BLaER1 (cell line): Measurements from ENCODE around the gene KRTAP9-4.
"Not testable (repeated sequence)": the region's sequence is repeated elsewhere in the genome, so short reads cannot be mapped to it uniquely, and the experiment has no call there.

Source experiments
- H3K27ac ChIP-seq: shearing (Covaris generic); formaldehyde crosslinking; 2 replicates; pipeline ENCODE4 v1.8.1; 2022
- H3K27me3 ChIP-seq: shearing (Covaris generic); formaldehyde crosslinking; 2 replicates; pipeline ENCODE4 v1.8.1; 2022
- H3K36me3 ChIP-seq: shearing (Covaris generic); formaldehyde crosslinking; 2 replicates; pipeline ENCODE4 v1.8.1; 2022
- H3K4me1 ChIP-seq: shearing (Covaris generic); formaldehyde crosslinking; 2 replicates; pipeline ENCODE4 v1.8.1; 2022
- H3K4me2 ChIP-seq: shearing (Covaris generic); formaldehyde crosslinking; 2 replicates; pipeline ENCODE4 v1.8.1; 2022
- H3K4me3 ChIP-seq: shearing (Covaris generic); formaldehyde crosslinking; 2 replicates; pipeline ENCODE4 v1.8.1; 2022
- H3K9ac ChIP-seq: shearing (Covaris generic); formaldehyde crosslinking; 2 replicates; pipeline ENCODE4 v1.8.1; 2022
- H3K9me3 ChIP-seq: shearing (Covaris generic); formaldehyde crosslinking; 2 replicates; pipeline ENCODE4 v1.8.1; 2022
- H4K20me1 ChIP-seq: shearing (Covaris generic); formaldehyde crosslinking; 2 replicates; pipeline ENCODE4 v1.8.1; 2022
- Cebpa-rat ChIP-seq: shearing (Covaris generic); IDR thresholded peaks from 2 replicates; pipeline ENCODE4 v1.8.1; 2022

Gene KRTAP9-4

DNA sequence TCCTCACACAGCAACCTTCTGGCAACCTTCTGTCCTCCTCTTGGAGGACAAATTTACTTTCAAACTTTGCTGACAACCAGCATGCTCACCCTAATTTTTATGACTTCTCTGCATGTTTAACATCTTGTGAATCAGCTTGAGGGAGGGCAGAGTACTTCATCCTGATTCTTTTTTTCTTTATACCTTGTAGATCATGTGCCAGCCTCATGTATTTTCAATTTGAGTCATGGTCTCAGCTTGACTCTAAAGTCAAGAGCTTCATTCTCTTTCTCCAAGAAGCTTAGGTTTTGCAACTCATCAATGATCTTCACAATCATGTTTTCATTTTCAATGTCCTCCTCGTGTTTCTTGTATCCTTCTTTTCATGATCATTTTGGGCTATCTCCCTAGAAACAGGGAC, 22.4 kb downstream of the KRTAP9-4 start:
- Histone ChIP-seq H3K4me2 (no peak overlapping the region), H3K4me3 (no peak overlapping the region), H3K9ac (no peak overlapping the region), H3K36me3 (no peaks in the 10 kb centered on the region), H3K27ac (no peak overlapping the region), H3K27me3 (no peaks in the 10 kb centered on the region), H3K9me3 (no peaks in the 10 kb centered on the region), H3K4me1 (no peaks in the 10 kb centered on the region), H4K20me1 (no peaks in the 10 kb centered on the region)
- TF ChIP-seq Cebpa-rat = no peak

DNA sequence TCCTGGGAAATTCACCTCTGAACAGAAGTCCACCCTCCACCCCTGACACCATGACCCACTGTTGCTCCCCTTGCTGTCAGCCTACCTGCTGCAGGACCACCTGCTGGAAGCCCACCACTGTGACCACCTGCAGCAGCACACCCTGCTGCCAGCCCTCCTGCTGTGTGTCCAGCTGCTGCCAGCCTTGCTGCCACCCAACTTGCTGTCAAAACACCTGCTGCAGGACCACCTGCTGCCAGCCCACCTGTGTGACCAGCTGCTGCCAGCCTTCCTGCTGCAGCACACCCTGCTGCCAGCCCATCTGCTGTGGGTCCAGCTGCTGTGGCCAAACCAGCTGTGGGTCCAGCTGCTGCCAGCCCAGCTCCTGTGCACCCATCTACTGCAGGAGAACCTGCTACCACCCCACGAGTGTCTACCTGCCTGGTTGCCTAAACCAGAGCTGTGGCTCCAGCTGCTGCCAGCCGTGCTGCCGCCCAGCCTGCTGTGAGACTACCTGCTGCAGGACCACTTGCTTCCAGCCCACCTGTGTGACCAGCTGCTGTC, 26.2 kb downstream of the KRTAP9-4 start, which contains the start of gene KRTAP9-7:
TSS of gene KRTAP9-7 (plus strand) at position 51 of the 543 bp plus-strand sequence. CDS start at position 51, 0 bp downstream.
- H3K4me2 ChIP-seq, H3K4me1 ChIP-seq, H3K9me3 ChIP-seq, H3K4me3 ChIP-seq, H3K36me3 ChIP-seq, H3K27me3 ChIP-seq, H3K9ac ChIP-seq, H4K20me1 ChIP-seq, H3K27ac ChIP-seq: not testable (repeated sequence)

DNA sequence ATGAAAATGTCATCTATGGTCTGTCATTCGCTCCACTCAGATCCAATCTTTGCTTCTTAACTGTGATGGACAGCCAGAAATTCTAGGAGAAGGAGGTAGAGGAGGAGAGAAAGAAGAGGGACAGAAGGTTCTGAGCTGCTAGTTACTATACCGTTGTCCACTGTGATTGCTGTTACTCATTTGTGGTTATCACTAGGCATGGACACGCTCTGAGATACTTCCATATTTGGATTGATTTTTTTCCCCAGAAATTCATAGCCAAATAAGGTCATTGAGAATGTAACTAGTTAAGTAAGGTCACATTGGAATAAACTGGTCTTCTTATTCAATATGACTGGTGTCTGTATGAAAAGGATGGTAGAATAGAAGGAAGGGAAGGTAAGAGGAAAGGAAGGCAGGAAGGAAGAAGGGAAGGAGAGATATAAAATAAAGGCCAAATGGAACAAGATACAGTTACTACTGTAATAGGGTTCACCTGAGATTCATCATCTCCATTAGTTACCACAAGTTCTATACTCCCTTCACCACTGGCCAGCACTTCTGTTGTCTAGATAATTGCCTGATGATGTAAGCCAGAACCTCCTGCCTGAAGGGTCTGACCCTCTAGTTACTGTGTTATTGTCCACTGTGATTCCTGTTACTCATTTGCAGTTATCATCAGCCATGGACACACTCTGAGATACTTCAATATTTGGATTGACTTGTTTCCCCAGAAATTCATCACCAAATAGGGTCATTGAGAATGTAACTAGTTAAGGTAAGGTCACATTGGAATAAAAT, 28.9 kb downstream of the KRTAP9-4 start:
- no peak overlapping the region for H3K9ac ChIP-seq
- H3K4me2 ChIP-seq = no peak overlapping the region
- H4K20me1 ChIP-seq = no peaks in the 10 kb centered on the region
- no peak overlapping the region for H3K27ac ChIP-seq
- no peaks in the 10 kb centered on the region for H3K36me3 ChIP-seq
- H3K9me3 ChIP-seq = no peaks in the 10 kb centered on the region
- H3K4me3 ChIP-seq = no peak overlapping the region
- H3K27me3 ChIP-seq = no peaks in the 10 kb centered on the region
- H3K4me1 ChIP-seq = no peaks in the 10 kb centered on the region
- TF ChIP-seq Cebpa-rat = no peak

DNA sequence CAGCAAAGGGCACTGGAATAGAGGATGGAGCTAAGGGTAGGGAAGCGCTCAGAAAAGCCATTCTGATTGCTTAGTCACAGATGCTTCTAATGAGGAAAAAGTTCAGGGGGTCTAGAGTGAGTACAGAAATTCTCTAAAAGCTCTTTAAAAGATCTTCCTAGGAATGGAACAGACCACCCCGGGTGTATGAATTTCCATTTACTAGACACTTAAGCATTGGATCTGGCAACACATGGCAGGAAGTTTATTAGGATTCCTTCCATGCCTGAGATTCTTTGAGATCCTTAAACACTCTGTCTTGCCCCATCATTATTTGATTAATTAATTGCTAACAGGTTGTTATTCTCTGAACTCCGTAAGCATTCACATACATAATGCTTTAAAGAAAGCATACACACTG, 34.6 kb downstream of the KRTAP9-4 start:
- H3K27ac ChIP-seq = no peak overlapping the region
- no peaks in the 10 kb centered on the region for H3K36me3 ChIP-seq
- H3K9me3 ChIP-seq = no peaks in the 10 kb centered on the region
- H3K4me2 ChIP-seq = no peak overlapping the region
- H4K20me1 ChIP-seq = no peaks in the 10 kb centered on the region
- no peaks in the 10 kb centered on the region for H3K27me3 ChIP-seq
- no peaks in the 10 kb centered on the region for H3K4me1 ChIP-seq
- no peak overlapping the region for H3K9ac ChIP-seq
- H3K4me3 ChIP-seq = no peak overlapping the region
- TF ChIP-seq Cebpa-rat = no peak

DNA sequence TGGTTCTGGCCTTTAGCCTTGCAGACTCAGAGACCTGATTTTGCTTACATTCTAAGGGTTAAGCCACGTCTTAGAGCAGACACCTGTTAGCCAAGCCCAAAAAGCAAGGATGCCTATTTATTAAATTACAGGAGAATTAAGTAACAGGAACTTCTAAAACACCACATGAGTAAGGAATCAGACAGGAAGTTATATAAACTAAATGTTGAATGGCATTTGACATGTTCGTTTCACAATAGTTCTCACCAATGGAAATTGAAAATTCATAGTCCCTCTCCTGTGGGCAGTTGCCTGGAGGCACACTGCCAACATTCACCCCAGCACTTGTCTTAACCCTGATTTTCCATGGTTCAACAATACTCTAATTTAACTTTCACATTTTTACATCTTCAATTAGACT, 35.1 kb downstream of the KRTAP9-4 start:
- H4K20me1 ChIP-seq = no peaks in the 10 kb centered on the region
- no peaks in the 10 kb centered on the region for H3K4me1 ChIP-seq
- no peak overlapping the region for H3K27ac ChIP-seq
- no peak overlapping the region for H3K4me2 ChIP-seq
- no peak overlapping the region for H3K4me3 ChIP-seq
- TF ChIP-seq Cebpa-rat = no peak
- H3K27me3 ChIP-seq = no peaks in the 10 kb centered on the region
- no peaks in the 10 kb centered on the region for H3K9me3 ChIP-seq
- no peaks in the 10 kb centered on the region for H3K36me3 ChIP-seq
- no peak overlapping the region for H3K9ac ChIP-seq

DNA sequence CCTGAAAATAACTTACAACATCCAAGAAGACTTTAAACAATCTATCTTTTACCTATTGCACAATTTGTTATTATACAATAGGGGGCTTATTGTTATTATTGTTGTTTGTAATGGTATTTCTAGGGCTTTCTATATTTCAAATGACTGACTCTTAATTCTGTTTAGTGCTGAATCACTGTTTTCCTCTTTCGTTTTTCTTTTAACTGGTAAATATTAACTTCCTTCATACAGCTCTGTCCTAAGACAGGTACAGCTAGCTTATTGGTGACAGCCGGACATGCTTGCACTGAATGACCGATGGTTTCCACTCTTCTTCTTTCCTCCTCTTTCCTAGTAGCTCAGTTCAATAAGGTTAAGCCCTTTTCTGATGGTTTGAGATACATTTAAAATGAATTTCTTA, 37.6 kb downstream of the KRTAP9-4 start:
- no peak overlapping the region for H3K4me2 ChIP-seq
- no peaks in the 10 kb centered on the region for H3K36me3 ChIP-seq
- H3K9ac ChIP-seq = no peak overlapping the region
- H3K4me3 ChIP-seq = no peak overlapping the region
- H4K20me1 ChIP-seq = no peaks in the 10 kb centered on the region
- TF ChIP-seq Cebpa-rat = no peak
- H3K9me3 ChIP-seq = no peaks in the 10 kb centered on the region
- no peaks in the 10 kb centered on the region for H3K27me3 ChIP-seq
- H3K4me1 ChIP-seq = no peaks in the 10 kb centered on the region
- H3K27ac ChIP-seq = no peak overlapping the region

DNA sequence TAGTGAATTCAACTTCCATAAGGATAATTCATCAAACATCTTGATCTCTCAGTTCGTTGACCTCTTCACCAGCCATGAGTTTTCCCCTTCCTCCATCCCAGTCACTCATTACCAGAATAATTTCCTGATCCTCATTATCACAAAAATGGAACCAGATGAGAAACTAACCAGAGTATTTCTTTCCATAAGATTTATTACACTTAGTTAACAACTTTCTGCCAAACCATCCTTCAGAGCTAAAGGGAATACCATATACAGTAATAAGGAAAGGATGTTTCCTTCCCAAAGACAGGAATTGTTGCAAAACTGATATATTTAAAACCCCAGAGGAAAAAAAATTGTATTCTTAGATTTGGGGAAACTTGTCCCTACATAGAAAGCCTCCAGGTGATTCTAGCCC, 44.5 kb downstream of the KRTAP9-4 start:
- Histone ChIP-seq H3K27ac (no peak overlapping the region), H3K4me3 (no peak overlapping the region), H3K9ac (no peak overlapping the region), H4K20me1 (no peaks in the 10 kb centered on the region), H3K4me2 (no peak overlapping the region), H3K9me3 (peaks cover 2% of the 10 kb centered on the region; the same call in 1 of the 2 replicates), H3K36me3 (no peaks in the 10 kb centered on the region), H3K4me1 (no peaks in the 10 kb centered on the region), H3K27me3 (no peaks in the 10 kb centered on the region)
- no peak for TF ChIP-seq Cebpa-rat

DNA sequence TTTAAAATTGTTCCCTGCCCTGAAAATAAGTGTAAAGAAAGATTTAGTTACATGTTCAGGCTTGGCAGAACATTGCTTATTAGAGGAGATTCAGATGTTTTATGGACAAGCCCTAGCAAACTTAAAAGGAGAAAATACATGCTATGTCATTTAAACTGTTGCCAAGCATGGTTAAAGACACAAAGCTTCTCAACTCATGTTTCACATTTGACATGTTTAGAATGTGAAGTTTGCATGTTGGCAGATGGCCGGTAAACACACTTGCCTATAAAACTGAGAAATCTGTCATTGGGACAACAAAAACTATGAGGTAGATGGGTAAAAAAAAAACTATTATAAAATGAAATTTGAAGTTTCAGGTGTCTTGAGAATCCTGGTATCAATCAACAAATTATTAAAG, 47.4 kb downstream of the KRTAP9-4 start:
- no peak for TF ChIP-seq Cebpa-rat
- no peaks in the 10 kb centered on the region for H3K4me1 ChIP-seq
- peaks cover 2% of the 10 kb centered on the region; the same call in 1 of the 2 replicates for H3K9me3 ChIP-seq
- H3K9ac ChIP-seq = no peak overlapping the region
- no peaks in the 10 kb centered on the region for H4K20me1 ChIP-seq
- H3K4me2 ChIP-seq = no peak overlapping the region
- no peak overlapping the region for H3K4me3 ChIP-seq
- H3K27ac ChIP-seq = no peak overlapping the region
- H3K27me3 ChIP-seq = no peaks in the 10 kb centered on the region
- no peaks in the 10 kb centered on the region for H3K36me3 ChIP-seq

DNA sequence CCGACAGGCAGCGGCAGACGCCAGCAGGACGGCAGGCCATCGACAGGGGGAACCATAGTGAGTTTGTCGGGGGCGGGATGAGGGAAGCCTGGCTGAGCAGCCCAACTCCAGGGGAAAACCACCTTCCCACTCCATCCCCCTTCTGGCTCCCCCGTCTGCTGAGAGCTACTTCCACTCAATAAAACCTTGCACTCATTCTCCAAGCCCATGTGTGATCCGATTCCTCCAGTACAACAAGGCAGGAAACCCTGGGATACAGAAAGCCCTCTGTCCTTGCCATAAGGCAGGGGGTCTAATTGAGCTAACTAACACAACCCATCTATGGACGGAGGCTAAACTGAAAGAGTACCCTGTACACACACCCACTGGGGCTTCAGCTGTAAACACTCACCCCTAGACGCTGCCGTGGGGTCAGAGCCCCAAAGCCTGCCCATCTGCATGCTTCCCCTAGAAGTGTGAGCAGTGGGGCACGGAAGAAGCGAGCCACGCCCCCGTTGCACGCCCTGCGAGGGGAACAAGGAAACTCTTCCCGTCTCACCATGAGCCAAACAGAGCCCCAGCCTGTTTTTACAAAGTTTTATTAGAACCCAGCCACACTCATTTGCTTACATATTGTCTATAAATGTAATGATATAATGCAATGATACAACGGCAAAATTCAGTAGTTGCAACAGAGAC, 49.1 kb downstream of the KRTAP9-4 start:
- no peaks in the 10 kb centered on the region for H3K27me3 ChIP-seq
- no peak overlapping the region for H3K27ac ChIP-seq
- TF ChIP-seq Cebpa-rat = no peak
- no peaks in the 10 kb centered on the region; the same call in 1 of the 2 replicates for H3K9me3 ChIP-seq
- no peak overlapping the region for H3K4me2 ChIP-seq
- H3K4me3 ChIP-seq = no peak overlapping the region
- no peaks in the 10 kb centered on the region for H3K36me3 ChIP-seq
- H3K9ac ChIP-seq = no peak overlapping the region
- no peaks in the 10 kb centered on the region for H4K20me1 ChIP-seq
- no peaks in the 10 kb centered on the region for H3K4me1 ChIP-seq
